H9 (cell line): Measurements from ENCODE around the gene NADSYN1. TPM values are rescaled to one million over a fixed set of nuclear protein-coding genes. Genes with fewer than 3 reads are reported as not detected.

ENCODE experiments used
- DNase-seq: peaks from one replicate; pipeline ENCODE4 v3.0.0-alpha.2; 2017
- H2AFZ ChIP-seq: one replicate; pipeline ENCODE4 v1.6.1; 2013; ENCODE audit warnings: mild to moderate bottlenecking, low read length, control low read depth, moderate library complexity
- H2AK5ac ChIP-seq: 2 replicates; pipeline ENCODE4 v1.6.1; 2013; ENCODE audit warnings: low read length, control low read depth, mixed read lengths; ENCODE audit not compliant: insufficient read length
- H2BK120ac ChIP-seq: one replicate; pipeline ENCODE4 v1.6.1; 2013; ENCODE audit warnings: low read depth, mild to moderate bottlenecking, low read length, control low read depth, inconsistent platforms; ENCODE audit not compliant: poor library complexity, severe bottlenecking
- H2BK12ac ChIP-seq: 2 replicates; pipeline ENCODE4 v1.6.1; 2013; ENCODE audit warnings: low read length, control low read depth, mixed read lengths, low read depth; ENCODE audit not compliant: insufficient read length
- H2BK15ac ChIP-seq: 2 replicates; pipeline ENCODE4 v1.6.1; 2013; ENCODE audit warnings: low read depth, low read length, control low read depth
- H2BK20ac ChIP-seq: one replicate; pipeline ENCODE4 v1.6.1; 2013; ENCODE audit warnings: low read depth, mild to moderate bottlenecking, low read length, control low read depth, inconsistent platforms; ENCODE audit not compliant: poor library complexity, severe bottlenecking
- H2BK5ac ChIP-seq: 2 replicates; pipeline ENCODE4 v1.6.1; 2013; ENCODE audit warnings: low read length, control low read depth, mixed read lengths; ENCODE audit not compliant: insufficient read length
- H3K14ac ChIP-seq: 2 replicates; pipeline ENCODE4 v1.6.1; 2013; ENCODE audit warnings: low read length, control low read depth; ENCODE audit not compliant: insufficient read depth
- H3K18ac ChIP-seq: 2 replicates; pipeline ENCODE4 v1.6.1; 2013; ENCODE audit warnings: low read depth, mild to moderate bottlenecking, mixed read lengths, low read length, control low read depth; ENCODE audit not compliant: insufficient read length
- H3K23ac ChIP-seq: 2 replicates; pipeline ENCODE4 v1.6.1; 2013; ENCODE audit warnings: low read length, control low read depth, mixed read lengths, low read depth; ENCODE audit not compliant: insufficient read length
- H3K23me2 ChIP-seq: 2 replicates; pipeline ENCODE4 v1.6.1; 2013; ENCODE audit warnings: low read depth, mild to moderate bottlenecking, mixed read lengths, low read length, control low read depth; ENCODE audit not compliant: insufficient read length, poor library complexity, severe bottlenecking
- H3K27ac ChIP-seq: 2 replicates; pipeline ENCODE4 v1.5.1; 2013; ENCODE audit warnings: low read length, control low read depth, mixed read lengths, low read depth; ENCODE audit not compliant: insufficient read length
- H3K27me3 ChIP-seq: 2 replicates; pipeline ENCODE4 v1.6.1; 2013; ENCODE audit warnings: low read length, control low read depth, inconsistent platforms; ENCODE audit not compliant: insufficient read depth
- H3K4ac ChIP-seq: 2 replicates; pipeline ENCODE4 v1.6.1; 2013; ENCODE audit warnings: low read depth, mild to moderate bottlenecking, control low read depth, inconsistent platforms, low read length, moderate library complexity
- H3K4me1 ChIP-seq: 2 replicates; pipeline ENCODE4 v1.6.1; 2013; ENCODE audit warnings: low read length, control low read depth, inconsistent platforms; ENCODE audit not compliant: insufficient read depth
- H3K4me2 ChIP-seq: 2 replicates; pipeline ENCODE4 v1.6.1; 2013; ENCODE audit warnings: low read length, control low read depth, mixed read lengths; ENCODE audit not compliant: insufficient read length, insufficient read depth
- H3K56ac ChIP-seq: 2 replicates; pipeline ENCODE4 v1.6.1; 2013; ENCODE audit warnings: low read depth, mild to moderate bottlenecking, mixed read lengths, low read length, control low read depth; ENCODE audit not compliant: insufficient read length
- H3K79me1 ChIP-seq: 2 replicates; pipeline ENCODE4 v1.6.1; 2013; ENCODE audit warnings: low read depth, mild to moderate bottlenecking, moderate library complexity, low read length, control low read depth, inconsistent platforms; ENCODE audit not compliant: insufficient read depth, poor library complexity, severe bottlenecking
- H3K79me2 ChIP-seq: 2 replicates; pipeline ENCODE4 v1.6.1; 2013; ENCODE audit warnings: low read length, control low read depth, inconsistent platforms; ENCODE audit not compliant: insufficient read depth
- H3K9ac ChIP-seq: 2 replicates; pipeline ENCODE4 v1.6.1; 2013; ENCODE audit warnings: low read length, control low read depth, mixed read lengths; ENCODE audit not compliant: insufficient read length; ENCODE audit errors: extremely low read depth
- H3K9me3 ChIP-seq: one replicate; pipeline ENCODE4 v1.6.1; 2013; ENCODE audit warnings: low read depth, low read length, inconsistent platforms; ENCODE audit not compliant: control insufficient read depth
- H3T11ph ChIP-seq: one replicate; pipeline ENCODE4 v1.6.1; 2013; ENCODE audit warnings: mild to moderate bottlenecking, low read length, control low read depth, inconsistent platforms
- H4K20me1 ChIP-seq: one replicate; pipeline ENCODE4 v1.6.1; 2013; ENCODE audit not compliant: control insufficient read depth, insufficient read length, insufficient read depth
- H4K5ac ChIP-seq: 2 replicates; pipeline ENCODE4 v1.6.1; 2013; ENCODE audit warnings: low read depth, mild to moderate bottlenecking, mixed read lengths, low read length, control low read depth; ENCODE audit not compliant: insufficient read length
- H4K8ac ChIP-seq: replicated peaks from 2 replicates; pipeline ENCODE4 v1.6.1; 2013; ENCODE audit warnings: low read length, control low read depth, mixed read lengths, low read depth; ENCODE audit not compliant: insufficient read length
- H4K91ac ChIP-seq: 2 replicates; pipeline ENCODE4 v1.6.1; 2013; ENCODE audit warnings: low read depth, mild to moderate bottlenecking, moderate library complexity, mixed read lengths, low read length, control low read depth; ENCODE audit not compliant: insufficient read length
- H3K27ac Mint-ChIP-seq, 3 experiments: 2 replicates in 2 of 3; 3 replicates in 1 of 3; pipeline ENCODE4 v1.8.0; 2020 to 2021; ENCODE audit warnings: mixed read lengths in 3 of 3, mild to moderate bottlenecking in 1 of 3, moderate library complexity in 1 of 3
- H3K27me3 Mint-ChIP-seq: 2 replicates; pipeline ENCODE4 v1.8.0; 2021; ENCODE audit warnings: low read depth, mild to moderate bottlenecking, moderate library complexity, mixed read lengths
- H3K36me3 Mint-ChIP-seq, 3 experiments: 2 replicates in 2 of 3; 3 replicates in 1 of 3; pipeline ENCODE4 v1.8.0; 2020 to 2021; ENCODE audit warnings: low read depth in 3 of 3, mixed read lengths in 3 of 3; ENCODE audit not compliant: insufficient read depth in 1 of 3
- H3K4me1 Mint-ChIP-seq, 2 experiments: 2 replicates each; pipeline ENCODE4 v1.8.0; 2020; ENCODE audit warnings: mixed read lengths in 2 of 2
- H3K4me3 Mint-ChIP-seq, 2 experiments: 2 replicates in 1 of 2; 3 replicates in 1 of 2; pipeline ENCODE4 v1.8.0; 2020 to 2021; ENCODE audit warnings: mild to moderate bottlenecking in 2 of 2, mixed read lengths in 2 of 2, moderate library complexity in 1 of 2
- H3K9me3 Mint-ChIP-seq, 2 experiments: 2 replicates in 1 of 2; 3 replicates in 1 of 2; pipeline ENCODE4 v1.8.0; 2020; ENCODE audit warnings: mild to moderate bottlenecking in 2 of 2, mixed read lengths in 2 of 2, moderate library complexity in 1 of 2
- CTCF ChIP-seq: fragments of 200-600 bp; sonication (generic); conservative IDR thresholded peaks from 3 replicates; pipeline ENCODE4 v1.8.0; 2021; ENCODE audit warnings: antibody characterized with exemption, mild to moderate bottlenecking
- WGBS: extraction: QIAGEN DNeasy Blood & Tissue Kit; methylation state at CpG from one replicate; pipeline ENCODE4 v1.1.7; 2013; ENCODE audit warnings: missing lambda C conversion rate, low lambda C conversion rate, mixed read lengths; ENCODE audit not compliant: insufficient read length; ENCODE audit errors: extremely low coverage; 5-methylcytosine and 5-hydroxymethylcytosine counted together
- total RNA-seq: library from RNA; stranded (reverse); gene quantifications from 2 replicates; pipeline ENCODE4 v1.2.1, GENCODE V29; 2021

The NADSYN1 gene
- total RNA-seq, 1 experiment from 2014 or later: 44.2 TPM

DNA sequence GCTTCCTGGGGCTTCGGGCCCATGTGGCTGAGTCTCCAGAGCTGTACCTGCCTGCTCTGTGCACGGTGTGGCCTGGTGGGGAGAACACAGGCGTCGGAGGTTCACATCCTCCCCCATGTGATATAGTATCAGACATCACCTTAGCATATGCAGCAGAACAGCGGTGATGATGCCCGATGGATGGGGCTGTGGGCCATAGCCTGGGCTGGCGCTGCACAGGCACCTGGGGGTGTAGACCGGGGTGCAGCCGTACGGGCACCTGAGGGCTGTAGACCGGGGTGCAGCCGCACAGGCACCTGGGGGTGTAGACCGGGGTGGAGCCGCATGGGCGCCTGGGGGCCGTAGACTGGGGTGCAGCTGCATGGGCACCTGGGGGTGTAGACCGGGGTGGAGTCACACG is 29.2 kb downstream of the NADSYN1 start:
- WGBS: no CpG with 5 or more reads among the region's 18 CpGs
- H2BK120ac ChIP-seq: no peak overlapping the region
- no peak overlapping the region for H3K4me3 Mint-ChIP-seq
- H2BK20ac ChIP-seq: no peak overlapping the region
- H3K79me2 ChIP-seq: no peaks in the 10 kb centered on the region
- no peak overlapping the region for H3K9ac ChIP-seq
- no peaks in the 10 kb centered on the region for H3K9me3 Mint-ChIP-seq
- no peak overlapping the region for H3K18ac ChIP-seq
- H4K5ac ChIP-seq: no peak overlapping the region
- TF ChIP-seq CTCF: no peak
- peaks cover 8 to 9% of the 10 kb centered on the region in 2 experiments for H3K4me1 Mint-ChIP-seq
- H2AK5ac ChIP-seq: no peak overlapping the region
- H2AFZ ChIP-seq: no peak overlapping the region
- H3K27ac Mint-ChIP-seq: no peak overlapping the region
- H3K14ac ChIP-seq: no peak overlapping the region
- H3K56ac ChIP-seq: no peak overlapping the region
- H3K9me3 ChIP-seq: no peaks in the 10 kb centered on the region
- no peaks in the 10 kb centered on the region for H3K4me1 ChIP-seq
- no peak overlapping the region for H2BK15ac ChIP-seq
- H2BK5ac ChIP-seq: no peak overlapping the region
- H3K4me2 ChIP-seq: no peak overlapping the region
- H4K8ac ChIP-seq: no peak overlapping the region
- H3K27me3 ChIP-seq: no peaks in the 10 kb centered on the region
- no peak overlapping the region for H3K27ac ChIP-seq
- H2BK12ac ChIP-seq: no peak overlapping the region
- no peaks in the 10 kb centered on the region for H3K79me1 ChIP-seq
- no peak overlapping the region for H3T11ph ChIP-seq
- H3K27me3 Mint-ChIP-seq: no peaks in the 10 kb centered on the region; the same call in 1 of the 2 replicates
- H3K36me3 Mint-ChIP-seq: peaks cover 32 to 81% (median 59%) of the 10 kb centered on the region in 3 experiments; a peak in 6 of 7 replicates
- no peak overlapping the region for H3K23ac ChIP-seq
- H3K23me2 ChIP-seq: no peaks in the 10 kb centered on the region
- DNase-seq: no peak
- no peak overlapping the region for H3K4ac ChIP-seq
- H4K91ac ChIP-seq: no peak overlapping the region
- no peaks in the 10 kb centered on the region for H4K20me1 ChIP-seq
